Measurements from ENCODE around the gene ARHGEF7.

The ARHGEF7 gene

DNA sequence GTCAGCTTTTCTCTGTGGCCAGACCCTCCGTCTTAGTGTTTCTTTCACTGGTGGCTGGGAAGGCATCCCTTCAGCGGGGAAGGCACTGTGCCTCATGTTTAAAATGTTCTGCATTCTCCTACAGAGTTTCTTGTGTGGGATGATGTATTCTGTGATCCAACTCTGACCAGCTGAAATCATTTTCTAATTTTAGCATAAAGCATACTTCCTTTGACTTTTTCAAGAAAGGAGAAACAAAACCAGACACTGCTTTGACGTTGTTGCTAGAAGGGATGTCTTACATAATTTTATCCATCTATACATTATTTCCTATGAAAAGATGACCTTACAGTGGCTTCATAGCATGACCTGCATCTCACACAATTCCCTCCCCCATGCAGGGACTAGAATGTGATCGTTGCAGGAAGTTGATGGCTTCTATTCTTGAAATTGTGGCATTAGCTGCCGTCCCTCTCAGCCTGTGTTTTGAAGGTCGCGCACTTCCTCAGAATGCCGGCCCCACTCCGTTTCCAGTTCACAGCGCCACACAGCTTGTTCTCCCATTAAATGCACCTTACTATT lies 166.7 kb downstream of the ARHGEF7 start:
- no peak for ATAC-seq

GRCh38 chr13:111282425-111282824 lies 167.3 kb downstream of the ARHGEF7 start:
- no peak for ATAC-seq

GRCh38 chr13:111282997-111283396 lies 167.9 kb downstream of the ARHGEF7 start:
- no peak for ATAC-seq

GRCh38 chr13:111283457-111283856 lies 168.3 kb downstream of the ARHGEF7 start:
- no peak for ATAC-seq

DNA sequence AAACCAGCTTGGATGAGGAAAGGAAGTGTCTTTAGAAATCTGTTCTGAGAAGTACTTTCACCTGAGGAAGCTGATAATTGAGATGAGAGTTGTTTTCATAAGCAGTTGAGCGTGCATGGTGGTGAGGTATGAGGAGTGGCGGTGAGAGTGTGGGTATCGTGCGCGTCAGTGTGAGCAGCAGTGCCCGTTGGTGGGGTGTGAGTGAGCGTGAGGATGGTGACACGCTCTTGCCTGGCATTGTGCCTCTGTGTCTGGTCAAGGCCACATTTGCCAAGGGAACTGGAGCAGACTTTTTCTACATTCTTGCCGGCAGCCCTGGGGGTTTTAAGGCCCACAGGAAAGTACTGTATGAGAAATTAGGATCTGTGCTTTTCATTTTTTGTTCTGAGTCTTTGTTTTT lies 168.9 kb downstream of the ARHGEF7 start:
- ATAC-seq = no peak

DNA sequence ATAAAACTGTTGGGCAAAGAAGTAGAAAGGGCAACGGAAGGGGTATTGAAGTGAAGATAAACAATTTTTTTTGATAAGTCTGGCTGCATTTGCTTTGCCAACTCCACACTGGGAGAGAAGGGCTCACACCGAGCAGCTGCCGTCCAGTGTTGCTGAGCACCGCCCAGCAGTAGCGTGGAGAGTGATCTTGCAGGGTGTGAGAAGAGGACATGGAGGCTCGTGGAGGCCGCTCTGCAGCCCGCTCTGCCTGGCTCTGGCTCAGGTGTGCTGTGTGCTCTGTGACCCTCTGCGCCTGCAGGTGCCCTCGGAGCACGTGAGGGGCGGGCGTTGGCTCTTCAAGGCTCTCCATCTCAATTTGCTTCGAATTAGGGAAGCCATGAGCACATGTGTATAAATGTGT lies 169.5 kb downstream of the ARHGEF7 start:
- ATAC-seq = no peak

- ATAC-seq = no peak
Measured at GRCh38 chr13:111286162-111286561, 171.1 kb downstream of the ARHGEF7 start.

GRCh38 chr13:111286749-111287148 lies 171.6 kb downstream of the ARHGEF7 start:
- ATAC-seq = no peak

DNA sequence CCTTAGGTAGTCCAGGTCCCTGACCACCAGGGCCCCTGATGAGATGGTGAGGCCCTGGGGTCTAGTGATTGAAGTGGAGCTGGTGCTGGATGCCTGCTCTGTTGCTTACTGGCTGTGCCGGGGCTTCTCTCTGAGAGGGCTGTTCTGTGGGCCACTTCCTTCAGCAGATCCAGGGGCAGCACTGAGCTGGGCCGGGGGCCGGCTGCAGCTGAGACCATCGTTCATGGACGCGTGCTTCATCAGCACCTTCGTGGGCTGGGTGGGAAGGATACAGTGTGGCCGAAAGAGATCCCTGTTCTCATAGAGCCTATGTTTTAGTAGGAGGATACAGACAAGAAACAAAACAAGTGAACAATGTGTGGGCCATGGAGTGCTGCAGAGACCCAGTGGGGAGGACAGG lies 172.1 kb downstream of the ARHGEF7 start:
- no peak for ATAC-seq

DNA sequence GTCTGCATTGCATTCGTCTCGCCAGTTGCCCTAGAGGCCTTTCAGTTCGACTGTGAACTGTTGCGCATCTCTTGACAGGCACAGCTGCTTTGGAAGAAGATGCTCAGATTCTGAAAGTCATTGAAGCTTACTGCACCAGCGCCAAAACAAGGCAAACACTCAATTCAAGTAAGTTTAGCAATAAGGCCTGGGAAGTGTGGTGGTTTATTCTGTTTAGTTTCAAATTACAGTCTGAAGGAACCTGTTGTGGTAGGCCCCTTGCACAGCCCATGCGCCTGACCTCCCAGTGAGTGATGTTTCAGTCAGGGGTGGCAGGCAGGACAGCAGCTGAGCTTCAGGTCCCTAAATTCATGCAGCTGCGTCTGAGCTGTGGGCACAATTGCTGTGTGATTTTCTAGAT lies 173.2 kb downstream of the ARHGEF7 start:
- no peak for ATAC-seq

GRCh38 chr13:111289251-111289650 lies 174.1 kb downstream of the ARHGEF7 start:
- ATAC-seq = no peak

DNA sequence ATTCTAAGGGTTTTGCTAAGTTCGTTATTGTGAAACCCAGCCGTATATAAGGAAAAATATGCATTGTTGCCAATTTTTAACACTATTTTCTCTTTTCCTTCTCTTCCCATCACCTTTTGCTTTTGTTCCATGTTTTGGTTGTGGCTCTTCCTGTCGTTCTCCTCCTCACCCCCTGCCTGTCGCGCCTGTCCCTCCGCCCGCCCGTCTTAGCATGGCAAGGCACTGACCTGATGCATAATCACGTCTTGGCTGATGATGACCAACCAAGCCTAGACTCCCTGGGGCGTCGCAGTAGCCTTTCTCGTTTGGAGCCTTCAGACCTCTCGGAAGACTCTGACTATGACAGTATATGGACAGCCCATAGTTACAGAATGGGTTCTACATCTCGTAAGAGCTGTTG lies 176.8 kb downstream of the ARHGEF7 start:
- no peak for ATAC-seq

GRCh38 chr13:111292710-111293485 lies 177.8 kb downstream of the ARHGEF7 start:
- no peak for ATAC-seq

DNA sequence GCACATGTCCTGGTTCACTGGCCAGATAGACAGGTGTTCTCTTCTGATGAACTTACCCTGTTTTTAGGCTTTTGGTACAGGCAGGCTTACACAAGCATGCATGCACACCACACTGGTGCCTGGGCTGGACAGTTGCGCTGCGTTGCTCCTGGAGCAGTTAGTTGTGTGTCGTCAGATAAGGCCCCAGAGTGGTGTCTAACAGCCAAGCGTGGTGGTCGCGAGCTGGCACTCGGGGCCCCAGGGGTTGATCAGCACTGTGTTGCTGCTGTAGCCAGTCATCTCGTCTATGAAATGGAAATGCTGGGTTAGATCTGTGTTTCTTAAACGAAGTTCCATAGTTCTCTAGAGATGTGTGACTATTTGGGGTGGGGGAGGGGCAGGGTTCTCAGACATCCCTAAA lies 180.8 kb downstream of the ARHGEF7 start:
- no peak for ATAC-seq

DNA sequence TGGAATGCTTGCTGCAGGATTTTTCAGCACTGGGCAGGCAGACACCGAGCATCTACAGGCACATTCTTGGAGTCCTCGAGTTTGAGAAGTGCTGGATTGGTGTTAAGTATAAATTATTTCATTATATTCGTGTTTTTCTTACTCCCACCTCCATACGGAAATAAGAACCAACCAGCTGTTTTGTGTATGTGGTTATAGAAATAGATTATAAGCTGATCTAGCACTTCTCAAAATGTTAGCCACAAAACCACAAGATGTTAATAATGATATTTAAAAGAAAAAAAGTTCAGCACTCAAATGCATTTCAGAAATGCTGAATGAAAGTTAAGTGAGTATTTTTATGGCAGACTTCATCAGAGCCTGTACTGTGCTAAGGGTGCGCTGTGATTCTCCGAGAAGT lies 181.3 kb downstream of the ARHGEF7 start:
- peak in 1 of 2 donors; percentile 45 for ATAC-seq

DNA sequence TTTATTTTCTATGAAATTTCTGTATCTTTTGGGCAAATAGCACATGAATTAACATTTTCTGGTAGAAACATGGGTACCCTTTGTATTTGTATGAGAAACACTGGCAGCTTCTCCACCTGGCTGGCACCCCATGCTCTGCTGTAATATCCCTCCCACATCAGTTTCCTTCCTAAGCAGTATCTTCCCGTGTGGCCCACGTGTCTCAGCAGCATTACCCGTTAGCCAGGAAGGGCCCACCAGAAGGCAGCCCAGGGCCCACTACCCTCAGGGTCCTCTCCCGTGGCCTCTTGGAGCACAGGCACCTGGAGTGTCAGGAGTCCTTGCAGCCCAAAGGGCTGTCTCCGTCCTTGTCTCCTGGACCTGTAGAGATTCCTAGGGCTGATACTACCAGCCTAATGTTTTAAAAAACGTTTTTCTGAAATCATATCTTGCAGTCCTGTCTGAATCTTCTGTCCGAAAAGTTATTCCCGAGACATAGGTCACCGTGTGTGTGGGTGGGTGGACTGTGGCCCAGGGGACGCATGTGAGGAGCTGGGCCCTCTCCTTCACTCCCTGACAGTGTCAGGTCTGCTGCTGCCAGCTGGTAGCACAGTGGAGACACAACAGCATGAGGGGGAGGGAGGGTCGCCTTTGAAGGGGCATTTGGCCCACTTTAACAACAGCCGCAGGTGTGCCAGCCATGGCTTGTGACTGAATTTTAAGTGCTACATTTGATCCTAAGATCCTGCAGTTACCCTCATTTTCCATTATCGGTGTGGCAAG lies 183.3 kb downstream of the ARHGEF7 start:
- ATAC-seq = no peak

- ATAC-seq = no peak
Measured at GRCh38 chr13:111302045-111302726, 187.1 kb downstream of the ARHGEF7 start.

GRCh38 chr13:111303559-111303958 lies 188.4 kb downstream of the ARHGEF7 start:
- no peak for ATAC-seq

DNA sequence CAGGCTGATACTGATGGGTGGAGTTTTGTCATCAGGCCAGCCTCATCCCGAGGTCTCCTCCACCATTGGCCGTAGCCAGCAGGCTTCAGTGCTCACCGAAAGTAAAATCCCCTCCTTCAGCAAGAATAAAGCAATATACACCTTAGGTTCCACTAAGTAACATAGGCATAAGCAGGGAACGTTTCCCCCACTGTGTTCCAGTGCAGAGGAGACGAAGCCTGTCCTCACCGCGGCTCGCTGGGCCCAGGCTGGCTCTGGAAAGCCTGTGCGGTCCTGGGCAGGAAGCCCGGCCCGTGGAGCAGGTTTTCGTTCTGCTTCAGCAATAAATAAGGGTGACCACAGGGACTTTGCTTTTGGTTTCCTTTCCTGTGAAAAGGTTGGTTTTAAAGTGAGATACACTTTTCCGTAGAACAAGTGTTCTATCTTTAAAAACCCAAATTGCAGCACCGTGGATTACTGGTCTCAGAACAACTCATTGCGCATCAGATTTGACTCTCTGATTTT lies 189.0 kb downstream of the ARHGEF7 start:
- peak in 1 of 2 donors; percentile 20 for ATAC-seq

DNA sequence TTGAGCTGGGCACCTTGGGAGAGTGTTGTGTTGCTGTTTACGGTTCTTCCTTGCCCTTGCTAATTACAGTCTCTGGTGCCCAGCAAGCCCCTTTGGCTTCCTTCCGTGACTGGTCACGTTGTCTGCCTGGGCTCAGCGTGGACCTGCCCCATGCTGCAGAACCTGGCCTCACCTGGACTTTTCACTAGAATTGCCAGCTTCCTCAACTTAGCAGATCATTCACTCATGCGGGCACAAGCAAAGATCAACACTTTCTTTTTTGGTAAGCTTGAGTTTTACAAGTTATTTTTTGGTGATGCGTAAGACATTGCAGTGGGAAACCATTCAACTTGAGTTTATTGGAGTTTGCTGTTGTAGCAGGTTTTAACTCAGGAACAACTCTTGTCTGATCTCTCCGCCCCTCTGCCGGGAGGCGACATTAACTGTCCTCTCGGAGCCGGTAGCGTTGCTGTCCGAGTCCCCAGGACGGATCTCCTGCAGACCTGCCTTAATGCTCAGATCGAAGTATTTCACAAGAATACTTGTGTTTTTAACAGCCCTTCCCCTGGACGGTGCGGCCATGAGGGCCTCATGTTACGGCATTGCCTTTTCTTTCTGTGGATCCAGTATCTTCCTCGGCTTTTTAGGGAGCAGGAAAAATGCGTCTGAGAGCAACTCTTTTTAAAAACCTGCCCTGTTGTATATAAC lies 189.6 kb downstream of the ARHGEF7 start:
- no peak for ATAC-seq

DNA sequence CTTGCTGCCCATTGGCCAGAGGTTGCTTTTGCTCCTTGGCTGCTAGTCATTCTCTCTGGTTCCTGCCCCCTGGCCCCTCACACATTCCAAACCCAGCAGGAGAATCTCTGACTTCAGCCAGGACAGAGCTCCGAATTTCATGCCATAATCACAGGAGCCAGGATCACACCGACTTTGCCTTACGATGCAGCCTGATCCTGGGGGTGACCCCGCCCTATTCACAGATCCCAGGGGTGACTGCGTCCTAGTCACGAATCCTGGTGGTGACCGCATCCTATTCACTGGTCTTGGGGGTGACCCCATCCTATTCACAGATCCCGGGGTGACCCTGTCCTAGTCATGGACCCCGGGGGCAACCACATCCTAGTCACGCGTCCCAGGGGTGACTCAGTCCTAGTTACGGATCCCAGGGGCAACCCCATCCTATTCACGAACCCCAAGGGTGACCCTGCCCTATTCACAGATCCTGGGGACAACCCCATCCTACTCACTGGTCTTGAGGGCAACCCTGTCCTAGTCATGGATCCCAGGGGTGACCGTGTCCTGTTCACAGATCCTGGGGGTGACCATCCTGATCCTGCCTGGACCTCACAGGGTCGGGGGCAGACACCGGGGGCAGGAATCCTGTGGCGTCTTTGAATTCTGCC lies 198.0 kb downstream of the ARHGEF7 start:
- ATAC-seq = no peak

DNA sequence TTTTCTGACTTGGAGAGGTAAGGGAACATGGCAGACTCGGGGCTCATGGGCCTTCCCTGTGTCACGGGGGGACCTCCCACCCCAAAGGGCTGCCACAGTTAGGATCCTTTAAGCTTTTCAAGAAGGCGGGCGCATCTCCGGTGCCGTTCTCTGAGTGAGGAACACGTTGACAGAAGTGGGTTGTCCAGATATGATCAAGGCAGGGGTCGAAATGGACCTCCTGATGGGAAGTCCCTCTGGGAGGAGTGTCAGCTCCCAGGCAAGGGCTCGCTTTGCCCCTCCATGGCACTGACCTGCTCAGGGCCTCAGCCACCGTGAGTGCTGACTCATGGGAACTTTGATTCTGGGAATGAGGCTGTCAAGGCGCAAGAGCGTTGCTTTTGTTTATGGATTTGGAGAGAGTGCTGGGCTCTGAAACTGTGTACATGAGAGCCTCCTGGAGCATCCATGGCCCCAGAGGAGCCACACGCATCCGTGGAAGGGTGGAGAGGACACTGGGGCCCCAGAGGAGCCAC lies 198.9 kb downstream of the ARHGEF7 start:
- ATAC-seq = no peak
